Measurements from ENCODE around the gene TSPYL1.
"Not testable (repeated sequence)": the region's sequence is repeated elsewhere in the genome, so short reads cannot be mapped to it uniquely, and the experiment has no call there.

DNA sequence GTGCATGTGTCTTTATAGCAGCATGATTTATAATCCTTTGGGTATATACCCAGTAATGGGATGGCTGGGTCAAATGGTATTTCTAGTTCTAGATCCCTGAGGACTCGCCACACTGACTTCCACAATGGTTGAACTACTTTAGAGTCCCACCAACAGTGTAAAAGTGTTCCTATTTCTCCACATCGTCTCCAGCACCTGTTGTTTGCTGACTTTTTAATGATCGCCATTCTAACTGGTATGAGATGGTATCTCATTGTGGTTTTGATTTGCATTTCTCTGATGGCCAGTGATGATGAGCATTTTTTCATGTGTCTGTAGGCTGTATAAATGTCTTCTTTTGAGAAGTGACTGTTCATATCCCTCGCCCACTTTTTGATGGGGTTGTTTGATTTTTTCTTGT lies 5.3 kb upstream of the TSPYL1 start:
- not testable (repeated sequence) for TF ChIP-seq ZNF24 (IDR thresholded peaks at IDR 0.05)
- TF ChIP-seq, protein P1, sequence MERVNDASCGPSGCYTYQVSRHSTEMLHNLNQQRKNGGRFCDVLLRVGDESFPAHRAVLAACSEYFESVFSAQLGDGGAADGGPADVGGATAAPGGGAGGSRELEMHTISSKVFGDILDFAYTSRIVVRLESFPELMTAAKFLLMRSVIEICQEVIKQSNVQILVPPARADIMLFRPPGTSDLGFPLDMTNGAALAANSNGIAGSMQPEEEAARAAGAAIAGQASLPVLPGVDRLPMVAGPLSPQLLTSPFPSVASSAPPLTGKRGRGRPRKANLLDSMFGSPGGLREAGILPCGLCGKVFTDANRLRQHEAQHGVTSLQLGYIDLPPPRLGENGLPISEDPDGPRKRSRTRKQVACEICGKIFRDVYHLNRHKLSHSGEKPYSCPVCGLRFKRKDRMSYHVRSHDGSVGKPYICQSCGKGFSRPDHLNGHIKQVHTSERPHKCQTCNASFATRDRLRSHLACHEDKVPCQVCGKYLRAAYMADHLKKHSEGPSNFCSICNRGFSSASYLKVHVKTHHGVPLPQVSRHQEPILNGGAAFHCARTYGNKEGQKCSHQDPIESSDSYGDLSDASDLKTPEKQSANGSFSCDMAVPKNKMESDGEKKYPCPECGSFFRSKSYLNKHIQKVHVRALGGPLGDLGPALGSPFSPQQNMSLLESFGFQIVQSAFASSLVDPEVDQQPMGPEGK (CRISPR knock-in tag; IDR thresholded peaks at IDR 0.05; ENCODE audit: borderline replicate concordance), result not testable (repeated sequence)
- TF ChIP-seq, protein P2, sequence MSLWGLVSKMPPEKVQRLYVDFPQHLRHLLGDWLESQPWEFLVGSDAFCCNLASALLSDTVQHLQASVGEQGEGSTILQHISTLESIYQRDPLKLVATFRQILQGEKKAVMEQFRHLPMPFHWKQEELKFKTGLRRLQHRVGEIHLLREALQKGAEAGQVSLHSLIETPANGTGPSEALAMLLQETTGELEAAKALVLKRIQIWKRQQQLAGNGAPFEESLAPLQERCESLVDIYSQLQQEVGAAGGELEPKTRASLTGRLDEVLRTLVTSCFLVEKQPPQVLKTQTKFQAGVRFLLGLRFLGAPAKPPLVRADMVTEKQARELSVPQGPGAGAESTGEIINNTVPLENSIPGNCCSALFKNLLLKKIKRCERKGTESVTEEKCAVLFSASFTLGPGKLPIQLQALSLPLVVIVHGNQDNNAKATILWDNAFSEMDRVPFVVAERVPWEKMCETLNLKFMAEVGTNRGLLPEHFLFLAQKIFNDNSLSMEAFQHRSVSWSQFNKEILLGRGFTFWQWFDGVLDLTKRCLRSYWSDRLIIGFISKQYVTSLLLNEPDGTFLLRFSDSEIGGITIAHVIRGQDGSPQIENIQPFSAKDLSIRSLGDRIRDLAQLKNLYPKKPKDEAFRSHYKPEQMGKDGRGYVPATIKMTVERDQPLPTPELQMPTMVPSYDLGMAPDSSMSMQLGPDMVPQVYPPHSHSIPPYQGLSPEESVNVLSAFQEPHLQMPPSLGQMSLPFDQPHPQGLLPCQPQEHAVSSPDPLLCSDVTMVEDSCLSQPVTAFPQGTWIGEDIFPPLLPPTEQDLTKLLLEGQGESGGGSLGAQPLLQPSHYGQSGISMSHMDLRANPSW (CRISPR knock-in tag; IDR thresholded peaks at IDR 0.05), result not testable (repeated sequence)

Data from K562 (cell line).